GM19043 (cell line): ENCODE measurements around the gene OR2A42.
"Not testable (repeated sequence)": the region's sequence is repeated elsewhere in the genome, so short reads cannot be mapped to it uniquely, and the experiment has no call there.

Source experiments
- ATAC-seq: cut with Tn5 transposase; IDR thresholded peaks from one replicate; pipeline ENCODE4 v1.9.1; 2021; ENCODE audit warnings: low read depth; ENCODE audit not compliant: unreplicated experiment

Gene OR2A42, protein sequence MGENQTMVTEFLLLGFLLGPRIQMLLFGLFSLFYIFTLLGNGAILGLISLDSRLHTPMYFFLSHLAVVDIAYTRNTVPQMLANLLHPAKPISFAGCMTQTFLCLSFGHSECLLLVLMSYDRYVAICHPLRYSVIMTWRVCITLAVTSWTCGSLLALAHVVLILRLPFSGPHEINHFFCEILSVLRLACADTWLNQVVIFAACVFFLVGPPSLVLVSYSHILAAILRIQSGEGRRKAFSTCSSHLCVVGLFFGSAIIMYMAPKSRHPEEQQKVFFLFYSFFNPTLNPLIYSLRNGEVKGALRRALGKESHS

DNA sequence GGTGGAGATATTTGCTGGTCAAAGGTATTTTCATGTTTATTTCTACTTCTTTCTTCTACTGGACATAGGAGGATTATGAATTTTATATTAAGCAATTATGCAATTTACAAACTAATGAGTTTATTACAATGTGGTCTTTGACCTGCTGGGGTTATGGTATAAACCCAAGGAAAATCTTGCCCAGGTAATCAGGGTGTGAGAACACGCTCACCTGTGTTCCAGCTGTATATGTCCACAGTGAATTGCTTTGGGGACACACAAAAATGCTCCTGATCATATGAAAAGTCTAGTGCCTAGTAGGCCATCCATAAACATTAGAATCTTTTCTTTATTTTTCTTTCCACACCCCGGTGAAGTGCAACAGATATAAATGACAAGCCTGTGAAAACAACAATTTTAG, at the start of gene OR2A42:
Gene OR2A42, minus strand, starts transcription at position 241 of the 400 bp plus-strand sequence. CDS start 6,762 bp downstream, outside the sequence.
- not testable (repeated sequence) for ATAC-seq

DNA sequence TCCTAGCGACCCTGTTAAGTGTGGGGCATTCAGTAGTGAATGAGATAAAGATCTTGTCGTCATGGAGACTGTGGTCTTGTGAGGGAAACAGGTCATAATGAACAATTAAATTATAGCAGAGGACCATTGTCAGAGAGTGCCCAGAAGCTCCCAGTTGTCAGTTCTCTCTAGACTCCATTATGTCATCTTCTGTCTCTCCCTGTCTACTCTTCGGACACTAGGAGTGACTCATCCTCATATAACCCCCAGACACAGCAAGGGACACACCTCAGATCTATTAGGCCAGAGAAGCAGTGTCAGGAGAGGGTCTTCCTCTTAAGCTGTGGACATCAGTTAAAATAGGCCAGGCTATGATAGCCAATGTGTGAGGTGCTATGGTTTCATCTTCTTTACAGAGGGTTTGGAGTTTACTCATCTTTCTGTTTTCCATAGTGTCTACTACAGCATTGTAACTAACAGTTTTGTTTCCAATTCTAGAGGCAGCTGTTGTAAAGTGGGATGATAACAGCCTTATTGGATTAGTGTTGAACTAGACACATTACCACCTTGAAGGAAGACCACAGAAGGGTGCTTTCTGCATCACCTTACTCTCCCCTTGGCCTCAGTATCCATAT, 47.9 kb upstream of the OR2A42 start:
- ATAC-seq = not testable (repeated sequence)

DNA sequence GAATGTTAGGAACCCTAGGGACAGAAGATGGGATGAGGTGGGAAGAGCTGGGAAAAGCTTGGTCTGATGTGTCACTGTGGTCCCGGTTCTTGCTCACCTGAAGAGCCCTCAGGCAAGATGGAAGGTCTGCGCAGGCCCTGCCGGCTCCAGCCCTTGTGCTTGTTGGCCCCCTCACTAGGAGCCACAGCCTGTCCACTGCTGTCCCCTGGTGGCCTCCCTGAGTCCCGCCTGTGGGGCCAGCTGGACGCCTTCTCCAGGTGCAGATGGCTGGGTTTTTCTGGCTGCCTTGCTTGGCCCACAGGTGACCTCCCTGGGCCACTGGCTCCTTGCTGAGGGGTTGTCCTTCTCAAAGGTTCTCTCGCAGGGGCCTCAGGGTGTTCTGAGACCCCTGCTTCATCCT, 44.3 kb upstream of the OR2A42 start:
- not testable (repeated sequence) for ATAC-seq

DNA sequence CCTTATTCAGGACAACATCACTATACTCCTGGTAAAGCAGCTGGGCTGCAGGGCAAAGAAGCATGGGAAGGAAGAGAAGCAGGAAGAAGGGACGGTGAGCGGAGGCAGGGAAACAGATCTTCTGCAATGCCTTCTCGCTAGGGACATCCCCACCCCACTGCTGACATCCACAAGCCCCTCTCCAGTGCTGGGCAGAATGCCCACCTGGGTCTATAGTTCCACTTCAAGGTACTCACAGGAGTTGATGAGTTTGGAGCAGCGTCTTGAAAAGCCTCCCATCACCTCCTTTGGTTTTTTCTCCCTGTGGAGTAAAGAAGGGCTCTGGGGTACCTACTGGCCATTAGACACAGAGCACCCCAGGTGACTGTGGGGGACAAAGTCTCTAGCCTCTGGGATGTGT, 43.1 kb upstream of the OR2A42 start:
- ATAC-seq = not testable (repeated sequence)

GRCh38 chr7:144281981-144282380, 42.6 kb upstream of the OR2A42 start:
- not testable (repeated sequence) for ATAC-seq

- ATAC-seq = peak; percentile 56
Measured at GRCh38 chr7:144280010-144280409, 40.6 kb upstream of the OR2A42 start.

- ATAC-seq = not testable (repeated sequence)
Measured at GRCh38 chr7:144275281-144275680, 35.9 kb upstream of the OR2A42 start.

DNA sequence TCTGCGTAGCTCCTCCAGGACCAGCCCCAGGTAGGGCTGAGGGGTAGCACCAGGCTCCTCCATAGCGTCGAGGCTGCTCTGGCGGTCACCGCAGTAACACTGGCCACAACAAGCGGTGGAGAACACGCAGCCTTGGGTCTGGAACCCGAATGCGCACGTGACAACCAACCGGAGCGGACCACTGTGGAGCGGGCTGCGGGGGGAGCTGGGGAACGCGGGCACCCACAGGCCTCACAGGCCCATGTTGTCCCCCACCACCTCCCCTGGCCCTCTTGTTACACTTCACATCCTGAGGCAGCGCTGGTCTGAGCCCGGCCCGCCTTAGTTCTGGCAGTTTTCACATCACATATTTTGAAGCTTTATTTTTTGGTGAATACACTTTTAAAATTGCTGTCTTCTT, 29.8 kb upstream of the OR2A42 start, which contains the start of gene CTAGE8:
Gene CTAGE8, minus strand, starts transcription at position 101 of the 400 bp plus-strand sequence. Its CDS starts 38 bp downstream, at position 63.
- ATAC-seq = not testable (repeated sequence)

- not testable (repeated sequence) for ATAC-seq
Measured at GRCh38 chr7:144264692-144265091, 25.3 kb upstream of the OR2A42 start, which contains the start of gene OR2A7. TSS of gene OR2A7 (minus strand) at chr7:144264792. CDS start at chr7:144259628, 5,164 bp downstream.

GRCh38 chr7:144262128-144262527, 22.7 kb upstream of the OR2A42 start:
- not testable (repeated sequence) for ATAC-seq

DNA sequence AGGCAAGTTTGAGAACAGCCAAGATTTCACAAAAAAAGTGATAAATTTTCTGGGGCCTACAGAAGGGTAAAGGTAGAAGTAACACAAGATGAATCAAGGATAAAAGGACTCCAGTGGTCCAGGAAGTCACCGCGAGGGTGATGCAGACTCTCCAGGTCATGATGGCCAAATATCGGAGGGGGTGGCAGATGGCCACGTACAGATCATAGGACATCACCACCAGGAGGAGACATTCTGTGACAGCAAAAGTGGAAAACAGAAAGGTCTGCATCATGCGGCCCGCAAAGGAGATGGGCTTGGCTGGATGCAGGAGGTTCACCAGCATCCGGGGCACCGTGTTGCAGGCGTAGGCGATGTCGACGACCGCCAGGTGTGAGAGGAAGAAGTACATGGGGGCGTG, 19.7 kb upstream of the OR2A42 start:
- not testable (repeated sequence) for ATAC-seq

DNA sequence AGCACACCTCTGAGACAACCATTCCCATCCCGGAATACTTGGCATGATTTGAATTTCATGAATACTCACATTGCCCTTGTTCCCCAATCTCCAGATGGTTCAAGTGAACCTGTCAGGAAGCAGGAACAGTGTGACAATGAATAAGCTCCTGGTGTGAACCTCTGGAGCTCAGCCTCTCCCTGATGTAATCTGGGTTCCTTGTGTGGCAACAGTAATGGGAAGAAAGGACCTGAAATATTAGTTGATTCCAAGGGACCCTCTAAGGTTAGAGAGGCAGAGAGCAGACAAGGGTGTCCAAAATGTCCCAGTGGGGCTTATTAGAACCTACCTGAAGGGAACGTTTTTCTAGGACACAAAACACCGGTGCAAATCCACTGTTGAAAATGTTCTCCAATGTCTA, 16.7 kb upstream of the OR2A42 start:
- ATAC-seq = no peak

- no peak for ATAC-seq
Measured at GRCh38 chr7:144255471-144255897, 16.1 kb upstream of the OR2A42 start.

GRCh38 chr7:144252307-144252706, 12.9 kb upstream of the OR2A42 start:
- ATAC-seq = not testable (repeated sequence)

DNA sequence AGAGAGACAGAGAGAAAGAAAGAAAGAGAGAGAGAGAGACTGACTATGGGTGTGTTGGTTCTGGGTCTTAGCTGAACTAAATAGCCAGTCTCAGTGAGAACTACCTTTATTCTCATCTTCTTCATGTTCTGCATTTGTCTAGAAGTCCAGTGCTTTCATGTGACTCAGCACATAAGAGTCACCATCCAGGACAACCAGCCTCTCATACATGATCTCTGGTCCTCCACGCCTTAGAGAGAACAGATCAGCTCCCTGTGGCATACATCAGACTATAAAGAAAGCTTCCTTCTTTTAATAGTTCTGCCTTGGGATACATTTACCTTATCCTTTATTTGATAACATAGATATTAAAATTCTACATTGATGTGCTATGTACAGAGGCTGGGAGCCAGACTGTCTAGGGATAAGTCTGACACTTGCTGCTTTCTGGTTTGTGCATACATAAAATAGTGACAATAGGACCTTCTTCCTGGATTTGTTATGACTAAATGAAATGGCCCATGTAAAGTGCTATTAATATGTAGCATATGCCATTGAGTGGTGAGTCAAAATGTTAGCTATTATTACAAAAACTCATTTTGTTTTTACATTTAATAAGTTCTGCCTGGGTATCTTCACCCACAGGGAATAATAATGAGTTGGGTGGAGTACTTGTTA, 8.4 kb upstream of the OR2A42 start:
- ATAC-seq = not testable (repeated sequence)

DNA sequence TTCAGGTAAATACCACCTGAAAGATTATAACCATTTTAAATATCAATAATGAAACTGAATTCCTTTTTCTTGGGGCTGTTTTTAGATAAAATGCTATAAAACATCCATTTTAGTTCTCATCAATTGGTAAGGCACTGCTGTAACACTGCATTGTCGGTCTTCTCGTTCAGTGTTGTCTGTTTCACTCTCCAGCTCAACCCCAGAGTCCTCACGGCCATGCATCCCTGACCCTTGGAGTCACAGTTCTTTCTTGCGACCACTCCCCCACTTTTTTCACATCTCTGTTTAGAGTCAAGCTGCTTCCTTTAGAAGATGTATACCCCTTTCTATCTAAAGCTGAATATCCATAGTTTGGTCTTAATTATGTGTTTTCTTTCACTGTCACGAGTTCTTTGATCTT, 7.6 kb upstream of the OR2A42 start:
- not testable (repeated sequence) for ATAC-seq

- ATAC-seq = not testable (repeated sequence)
Measured at GRCh38 chr7:144245372-144245771, 6.0 kb upstream of the OR2A42 start.

DNA sequence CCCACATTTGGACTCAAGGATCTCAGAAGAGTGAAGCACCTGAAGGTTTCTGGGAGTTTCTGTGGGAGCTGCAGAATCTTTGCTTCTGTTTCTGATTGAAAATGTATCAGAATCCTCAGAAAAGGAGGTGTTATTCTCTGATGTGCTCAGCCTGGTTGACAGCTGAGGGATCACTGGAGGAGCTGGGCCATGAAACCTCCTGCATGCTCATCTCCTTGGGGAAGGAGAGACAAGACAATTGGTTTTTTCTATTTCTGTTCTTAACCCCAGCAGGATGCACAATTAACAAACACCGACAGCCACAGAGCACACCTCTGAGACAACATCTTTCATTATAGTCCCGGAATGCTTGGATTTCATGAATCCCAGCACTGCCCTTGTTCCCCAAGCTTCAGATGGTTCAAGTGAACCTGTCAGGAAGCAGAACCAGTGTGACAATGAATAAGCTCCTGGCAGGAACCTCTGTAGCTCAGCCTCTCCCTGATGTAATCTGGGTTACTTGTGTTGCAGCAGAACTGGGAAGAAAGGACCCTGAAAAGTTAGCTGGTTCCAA, 799 bp downstream of the OR2A42 start:
- not testable (repeated sequence) for ATAC-seq

- not testable (repeated sequence) for ATAC-seq
Measured at GRCh38 chr7:144233039-144233438, 6.4 kb downstream of the OR2A42 start.

- not testable (repeated sequence) for ATAC-seq
Measured at GRCh38 chr7:144231027-144231426, 8.4 kb downstream of the OR2A42 start.

DNA sequence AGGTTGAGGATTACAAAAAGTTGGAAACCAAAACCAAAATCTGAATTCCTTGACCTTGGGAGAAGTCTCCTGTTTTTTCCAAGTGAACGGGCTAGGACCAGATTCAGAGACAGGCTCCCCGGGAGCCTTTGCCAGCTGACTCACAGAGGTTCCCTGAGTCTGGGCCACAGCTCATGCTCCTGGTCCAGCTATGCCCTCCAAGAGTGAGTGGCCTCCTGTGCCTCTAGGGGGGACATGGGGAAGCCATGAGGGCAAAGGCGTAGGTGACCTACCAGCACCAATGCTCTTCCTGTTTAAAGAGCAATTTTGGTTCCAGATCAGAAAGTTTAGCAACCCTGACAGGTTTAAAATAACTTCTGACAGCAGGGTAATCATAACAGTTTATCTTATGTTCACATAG, 10.6 kb downstream of the OR2A42 start:
- ATAC-seq = not testable (repeated sequence)
